HG02852 (cell line): Measurements from ENCODE around the gene SKIC8.

Experiments
- ATAC-seq: cut with Tn5 transposase; IDR thresholded peaks from one replicate; pipeline ENCODE4 v1.9.1; 2021; ENCODE audit warnings: mild to moderate bottlenecking, moderate library complexity; ENCODE audit not compliant: unreplicated experiment

SKIC8 gene

GRCh38 chr15:78322243-78322642, 22.8 kb upstream of the SKIC8 start:
- no peak for ATAC-seq

- ATAC-seq = no peak
Measured at GRCh38 chr15:78321786-78322185, 22.4 kb upstream of the SKIC8 start.

- ATAC-seq = no peak
Measured at GRCh38 chr15:78321041-78321570, 21.7 kb upstream of the SKIC8 start.

GRCh38 chr15:78320183-78320582, 20.8 kb upstream of the SKIC8 start:
- ATAC-seq = no peak

GRCh38 chr15:78319588-78319987, 20.2 kb upstream of the SKIC8 start:
- no peak for ATAC-seq

GRCh38 chr15:78317145-78317836, 17.9 kb upstream of the SKIC8 start:
- ATAC-seq = no peak

- peak; percentile 84 for ATAC-seq
Measured at GRCh38 chr15:78316283-78317083, 17.1 kb upstream of the SKIC8 start.

- peak; percentile 66 for ATAC-seq
Measured at GRCh38 chr15:78315686-78316282, 16.4 kb upstream of the SKIC8 start.

- ATAC-seq = no peak
Measured at GRCh38 chr15:78314181-78314581, 14.8 kb upstream of the SKIC8 start.

- no peak for ATAC-seq
Measured at GRCh38 chr15:78313383-78313782, 14.0 kb upstream of the SKIC8 start.

- no peak for ATAC-seq
Measured at GRCh38 chr15:78312957-78313356, 13.5 kb upstream of the SKIC8 start.

- ATAC-seq = no peak
Measured at GRCh38 chr15:78312536-78312935, 13.1 kb upstream of the SKIC8 start.

- ATAC-seq = no peak
Measured at GRCh38 chr15:78311292-78311691, 11.9 kb upstream of the SKIC8 start.

- peak; percentile 47 for ATAC-seq
Measured at GRCh38 chr15:78308422-78309032, 9.1 kb upstream of the SKIC8 start.

- no peak for ATAC-seq
Measured at GRCh38 chr15:78307976-78308375, 8.6 kb upstream of the SKIC8 start.

- ATAC-seq = no peak
Measured at GRCh38 chr15:78306176-78306774, 6.9 kb upstream of the SKIC8 start.

- ATAC-seq = no peak
Measured at GRCh38 chr15:78304216-78305066, 5.0 kb upstream of the SKIC8 start.

- no peak for ATAC-seq
Measured at GRCh38 chr15:78302579-78303312, 3.3 kb upstream of the SKIC8 start.

- no peak for ATAC-seq
Measured at GRCh38 chr15:78301828-78302227, 2.4 kb upstream of the SKIC8 start.
